SU-DHL-6 (cell line): ENCODE measurements around the gene LENEP.

Experiments used
- H2AFZ ChIP-seq: fragments of 200-600 bp; sonication (generic); 2 replicates; pipeline ENCODE4 v1.6.1; 2014; ENCODE audit warnings: low read depth, mild to moderate bottlenecking, moderate library complexity, mixed read lengths, antibody characterized with exemption, low read length; ENCODE audit not compliant: severe bottlenecking
- H3F3A ChIP-seq: fragments of 200-600 bp; shearing (Covaris generic); 2 replicates; pipeline ENCODE4 v1.6.0; 2016; ENCODE audit warnings: antibody characterized with exemption, mild to moderate bottlenecking; ENCODE audit not compliant: insufficient read depth
- H3K27ac ChIP-seq: fragments of 200-600 bp; sonication (generic); 2 replicates; pipeline ENCODE4 v1.5.1; 2016; ENCODE audit warnings: low read depth, mild to moderate bottlenecking, low read length, moderate library complexity, mixed read lengths
- H3K27me3 ChIP-seq: fragments of 200-600 bp; sonication (generic), shearing (Covaris generic); 2 replicates; pipeline ENCODE4 v1.6.0; 2014; ENCODE audit warnings: mild to moderate bottlenecking, low read length
- H3K36me3 ChIP-seq: fragments of 200-600 bp; sonication (generic); 2 replicates; pipeline ENCODE4 v1.6.1; 2014; ENCODE audit warnings: mild to moderate bottlenecking, low read length, mixed read lengths
- H3K4me2 ChIP-seq: fragments of 300-600, 200-600 bp; shearing (Covaris generic), sonication (generic); 2 replicates; pipeline ENCODE4 v1.6.0; 2014; ENCODE audit warnings: low read length, low read depth, mild to moderate bottlenecking; ENCODE audit not compliant: poor library complexity, severe bottlenecking
- H3K4me3 ChIP-seq: fragments of 200-600 bp; sonication (generic); 2 replicates; pipeline ENCODE4 v1.5.1; 2014; ENCODE audit warnings: antibody characterized with exemption, low read length, mild to moderate bottlenecking, mixed read lengths; ENCODE audit not compliant: insufficient read depth, poor library complexity, severe bottlenecking
- H3K79me2 ChIP-seq: fragments of 200-600 bp; sonication (generic); 2 replicates; pipeline ENCODE4 v1.6.1; 2014; ENCODE audit warnings: mild to moderate bottlenecking, low read length, moderate library complexity; ENCODE audit not compliant: insufficient read depth
- H3K9ac ChIP-seq: fragments of 200-600 bp; sonication (generic); 2 replicates; pipeline ENCODE4 v1.7.0; 2014; ENCODE audit warnings: mild to moderate bottlenecking, low read length
- H3K9me2 ChIP-seq: fragments of 200-600 bp; sonication (generic); replicated peaks from 2 replicates; pipeline ENCODE4 v1.6.1; 2014; ENCODE audit warnings: low read length; ENCODE audit not compliant: insufficient read depth
- H3K9me3 ChIP-seq: fragments of 200-600 bp; sonication (generic); 2 replicates; pipeline ENCODE4 v1.6.1; 2014; ENCODE audit warnings: low read length, mixed read lengths; ENCODE audit not compliant: insufficient read depth
- H4K20me1 ChIP-seq: fragments of 200-600 bp; sonication (generic); 2 replicates; pipeline ENCODE4 v1.6.1; 2014; ENCODE audit warnings: low read depth, mild to moderate bottlenecking, antibody characterized with exemption, low read length, moderate library complexity, mixed read lengths
- EZH2phosphoT487 ChIP-seq: fragments of 200-600 bp; sonication (generic), shearing (Covaris generic); conservative IDR thresholded peaks from 2 replicates; pipeline ENCODE4 v1.6.1; 2018; ENCODE audit warnings: mild to moderate bottlenecking, antibody characterized with exemption, low read length, moderate library complexity, mixed read lengths
- TF ChIP-seq, protein P1 (sequence below): fragments of 200-600 bp; sonication (generic); IDR thresholded peaks from one replicate; pipeline ENCODE4 v1.5.1; 2017; ENCODE audit warnings: antibody characterized with exemption, mild to moderate bottlenecking, low read length, moderate library complexity; ENCODE audit not compliant: insufficient read depth, poor library complexity, severe bottlenecking

Gene LENEP

DNA sequence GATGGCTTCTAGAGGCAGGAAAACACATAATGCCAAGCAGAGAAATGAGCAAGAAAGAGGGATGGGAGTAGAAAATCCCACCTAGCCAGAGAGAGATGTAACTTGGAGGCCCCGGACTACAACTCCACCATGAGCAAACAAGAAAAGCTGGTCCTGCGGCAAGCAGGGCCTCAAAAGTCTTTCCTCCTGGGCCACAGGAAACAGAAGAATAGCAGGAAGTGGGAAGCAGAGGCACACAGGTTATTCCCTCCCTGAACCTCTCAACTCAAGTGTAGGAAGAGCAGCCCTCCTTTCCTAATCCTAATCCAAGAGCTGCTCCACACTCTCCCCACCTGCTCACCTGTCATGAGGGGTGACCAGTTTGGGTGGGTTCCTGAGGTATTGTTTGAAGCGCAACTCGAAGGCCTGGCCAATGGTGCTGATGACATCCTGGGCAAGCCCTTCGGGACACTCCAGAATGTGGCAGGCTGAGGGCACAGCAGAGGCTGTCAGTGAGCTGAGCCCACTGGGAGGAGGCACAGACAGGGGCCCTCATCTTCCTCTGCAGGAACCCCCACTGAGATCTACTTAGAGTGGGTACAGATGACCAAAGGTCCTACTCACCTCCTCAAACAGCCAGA is 25.9 kb upstream of the LENEP start:
- Histone ChIP-seq H3K27ac (no peak overlapping the region), H3K4me3 (no peak overlapping the region), H4K20me1 (no peaks in the 10 kb centered on the region), H3K9ac (no peak overlapping the region), H3K79me2 (peaks cover 18% of the 10 kb centered on the region), H3K9me3 (no peaks in the 10 kb centered on the region), H3K36me3 (peaks cover 3% of the 10 kb centered on the region; the same call in 1 of the 2 replicates), H3K4me2 (no peak overlapping the region), H3K27me3 (no peaks in the 10 kb centered on the region), H2AFZ (no peak overlapping the region), H3K9me2 (no peaks in the 10 kb centered on the region), H3F3A (peaks cover 13% of the 10 kb centered on the region; the same call in 1 of the 2 replicates)
- no peak for TF ChIP-seq EZH2phosphoT487
- TF ChIP-seq, protein P1, sequence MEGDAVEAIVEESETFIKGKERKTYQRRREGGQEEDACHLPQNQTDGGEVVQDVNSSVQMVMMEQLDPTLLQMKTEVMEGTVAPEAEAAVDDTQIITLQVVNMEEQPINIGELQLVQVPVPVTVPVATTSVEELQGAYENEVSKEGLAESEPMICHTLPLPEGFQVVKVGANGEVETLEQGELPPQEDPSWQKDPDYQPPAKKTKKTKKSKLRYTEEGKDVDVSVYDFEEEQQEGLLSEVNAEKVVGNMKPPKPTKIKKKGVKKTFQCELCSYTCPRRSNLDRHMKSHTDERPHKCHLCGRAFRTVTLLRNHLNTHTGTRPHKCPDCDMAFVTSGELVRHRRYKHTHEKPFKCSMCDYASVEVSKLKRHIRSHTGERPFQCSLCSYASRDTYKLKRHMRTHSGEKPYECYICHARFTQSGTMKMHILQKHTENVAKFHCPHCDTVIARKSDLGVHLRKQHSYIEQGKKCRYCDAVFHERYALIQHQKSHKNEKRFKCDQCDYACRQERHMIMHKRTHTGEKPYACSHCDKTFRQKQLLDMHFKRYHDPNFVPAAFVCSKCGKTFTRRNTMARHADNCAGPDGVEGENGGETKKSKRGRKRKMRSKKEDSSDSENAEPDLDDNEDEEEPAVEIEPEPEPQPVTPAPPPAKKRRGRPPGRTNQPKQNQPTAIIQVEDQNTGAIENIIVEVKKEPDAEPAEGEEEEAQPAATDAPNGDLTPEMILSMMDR: no peak

DNA sequence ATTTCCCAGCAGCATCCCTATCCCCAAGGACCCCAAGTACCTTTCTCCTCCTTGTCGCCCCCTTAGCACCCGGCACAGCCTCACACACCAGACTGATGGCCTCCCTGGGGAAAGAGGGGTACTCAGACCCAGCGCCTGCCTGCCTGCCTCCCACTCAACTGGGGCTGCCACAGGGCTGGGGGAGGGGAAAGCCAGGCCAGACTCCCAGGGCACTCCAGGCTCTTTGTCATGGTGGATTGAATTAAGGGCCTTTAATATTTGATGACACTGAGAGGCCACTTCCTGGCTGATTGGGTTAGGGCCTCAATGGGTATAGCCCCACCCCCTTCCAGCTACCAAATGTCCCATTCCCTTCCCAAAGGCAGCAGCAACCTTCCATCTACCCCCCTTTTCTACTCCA is 24.7 kb upstream of the LENEP start:
- Histone ChIP-seq H3K9me3 (no peaks in the 10 kb centered on the region), H3K9me2 (no peaks in the 10 kb centered on the region), H3K27me3 (no peaks in the 10 kb centered on the region), H3K4me2 (no peak overlapping the region), H2AFZ (no peak overlapping the region), H3K4me3 (no peak overlapping the region), H3K9ac (no peak overlapping the region), H3K79me2 (peaks cover 27% of the 10 kb centered on the region), H3F3A (peaks cover 20% of the 10 kb centered on the region; the same call in 1 of the 2 replicates), H3K36me3 (peaks cover 1% of the 10 kb centered on the region; the same call in 1 of the 2 replicates), H3K27ac (no peak overlapping the region), H4K20me1 (no peaks in the 10 kb centered on the region)
- TF ChIP-seq, protein P1: no peak
- TF ChIP-seq EZH2phosphoT487: no peak

DNA sequence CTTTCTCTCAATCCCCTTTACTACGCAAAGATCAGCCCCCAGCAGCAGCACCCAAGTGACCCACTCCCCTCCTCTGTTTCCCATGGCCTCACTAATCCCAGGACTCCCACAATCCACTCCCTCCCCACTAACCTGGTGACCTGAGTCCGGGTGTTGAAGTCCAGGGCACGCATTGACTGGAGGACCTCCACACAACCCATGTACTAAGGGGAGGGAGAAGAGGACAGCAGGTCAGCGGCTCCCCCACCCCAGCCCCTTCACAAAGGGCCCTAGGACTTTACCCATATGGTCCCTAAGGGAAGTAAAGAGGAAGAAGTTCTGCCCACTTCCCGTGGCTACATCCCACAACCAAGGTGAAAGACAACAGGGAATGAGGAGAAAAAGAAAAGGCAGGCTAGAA is 24.1 kb upstream of the LENEP start:
- H3F3A ChIP-seq: peaks cover 16% of the 10 kb centered on the region; the same call in 1 of the 2 replicates
- peaks cover 28% of the 10 kb centered on the region for H3K79me2 ChIP-seq
- no peak overlapping the region for H3K9ac ChIP-seq
- no peak overlapping the region for H2AFZ ChIP-seq
- no peaks in the 10 kb centered on the region for H4K20me1 ChIP-seq
- H3K27me3 ChIP-seq: no peaks in the 10 kb centered on the region
- H3K9me3 ChIP-seq: no peaks in the 10 kb centered on the region
- no peak overlapping the region for H3K27ac ChIP-seq
- H3K36me3 ChIP-seq: no peaks in the 10 kb centered on the region
- no peak overlapping the region for H3K4me3 ChIP-seq
- H3K4me2 ChIP-seq: no peak overlapping the region
- no peak for TF ChIP-seq EZH2phosphoT487
- H3K9me2 ChIP-seq: no peaks in the 10 kb centered on the region

DNA sequence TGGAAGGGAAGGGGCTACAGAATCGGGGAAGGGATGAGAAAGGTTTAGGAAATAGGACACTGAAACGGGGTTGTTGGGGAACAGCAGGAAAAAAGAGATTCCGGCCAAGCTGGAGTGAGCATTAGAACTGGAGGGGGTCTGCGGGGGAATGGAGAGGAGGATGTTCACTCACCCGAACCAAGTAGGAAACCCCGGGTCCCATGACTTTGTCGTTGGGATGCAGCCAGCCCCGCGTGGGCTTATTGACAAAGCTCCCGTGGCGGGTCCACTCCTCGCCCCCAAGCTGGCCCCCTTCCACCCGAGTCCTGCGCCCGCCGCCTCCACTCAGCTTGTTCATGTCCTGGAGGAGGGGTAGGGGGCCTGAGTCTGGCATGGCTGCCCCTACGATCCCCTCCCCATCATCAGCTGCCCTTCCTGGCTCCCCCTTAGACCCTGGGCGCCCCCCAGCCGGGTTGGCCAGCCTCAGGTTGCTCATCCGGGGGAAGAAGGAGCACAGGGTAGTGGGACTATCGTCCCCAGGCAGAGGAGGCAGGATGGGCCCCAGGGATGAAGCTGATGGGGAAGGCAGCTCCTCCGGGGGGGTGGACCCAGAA is 23.4 kb upstream of the LENEP start:
- no peak overlapping the region for H3K27ac ChIP-seq
- no peaks in the 10 kb centered on the region for H3K36me3 ChIP-seq
- H3K4me3 ChIP-seq: no peak overlapping the region
- H2AFZ ChIP-seq: no peak overlapping the region
- no peaks in the 10 kb centered on the region for H4K20me1 ChIP-seq
- peaks cover 29% of the 10 kb centered on the region for H3K79me2 ChIP-seq
- no peak for TF ChIP-seq EZH2phosphoT487
- TF ChIP-seq, protein P1: no peak
- H3K4me2 ChIP-seq: no peak overlapping the region
- H3K9ac ChIP-seq: 0 out of 2 replicates have a peak overlapping the region, but pooled peaks have one; percentile 18
- H3K9me2 ChIP-seq: no peaks in the 10 kb centered on the region
- H3K9me3 ChIP-seq: no peaks in the 10 kb centered on the region
- peaks cover 11% of the 10 kb centered on the region; the same call in 1 of the 2 replicates for H3F3A ChIP-seq
- H3K27me3 ChIP-seq: no peaks in the 10 kb centered on the region
